Inflammatory macrophage treated with lipopolysaccharide for 1 hour (primary cell): ENCODE measurements around the gene SPATA24.
"Not testable (repeated sequence)": the region's sequence is repeated elsewhere in the genome, so short reads cannot be mapped to it uniquely, and the experiment has no call there.

ENCODE experiments used
- DNase-seq, 2 donors: peaks; one replicate each; pipeline ENCODE4 v3.0.0-alpha.2; 2020 to 2022

SPATA24 gene

DNA sequence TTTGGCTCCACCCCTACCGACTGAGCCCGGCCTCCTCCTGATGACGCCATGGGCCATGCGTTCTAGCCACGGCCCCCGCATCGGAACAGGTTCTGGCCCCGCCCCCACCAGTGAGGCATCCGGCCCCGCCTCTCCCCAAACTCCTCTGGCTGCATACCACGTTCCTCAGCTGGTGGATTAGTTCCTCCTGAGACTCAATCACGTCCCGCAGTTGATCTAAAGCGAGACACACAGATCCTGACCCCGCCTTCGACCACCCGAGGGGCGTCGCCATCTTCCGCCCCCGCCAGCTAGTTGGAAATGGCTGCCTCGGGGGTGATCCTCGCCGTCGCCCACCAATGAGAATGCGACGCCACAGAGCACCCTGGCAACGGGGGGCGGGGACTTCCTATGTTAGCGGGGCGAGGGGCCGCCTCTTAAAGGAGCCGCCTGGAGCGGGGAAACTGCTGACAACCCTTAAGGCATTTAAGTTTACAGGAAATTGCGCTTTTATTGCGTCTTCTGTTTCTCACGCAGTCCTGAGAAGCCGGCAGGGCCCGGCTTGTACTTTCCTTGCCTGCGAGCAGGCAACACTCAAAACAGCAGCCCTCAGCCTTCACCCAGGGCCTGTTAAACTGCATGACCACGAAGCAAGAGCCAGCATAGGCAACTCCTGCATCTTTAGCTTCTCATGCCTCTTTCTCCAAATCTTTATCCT is at the start of gene SPATA24:
TSS of gene SPATA24 (minus strand) at position 303 of the 697 bp plus-strand sequence. CDS start at position 274, 29 bp downstream.
- peak; percentile 95 to 97 for DNase-seq

DNA sequence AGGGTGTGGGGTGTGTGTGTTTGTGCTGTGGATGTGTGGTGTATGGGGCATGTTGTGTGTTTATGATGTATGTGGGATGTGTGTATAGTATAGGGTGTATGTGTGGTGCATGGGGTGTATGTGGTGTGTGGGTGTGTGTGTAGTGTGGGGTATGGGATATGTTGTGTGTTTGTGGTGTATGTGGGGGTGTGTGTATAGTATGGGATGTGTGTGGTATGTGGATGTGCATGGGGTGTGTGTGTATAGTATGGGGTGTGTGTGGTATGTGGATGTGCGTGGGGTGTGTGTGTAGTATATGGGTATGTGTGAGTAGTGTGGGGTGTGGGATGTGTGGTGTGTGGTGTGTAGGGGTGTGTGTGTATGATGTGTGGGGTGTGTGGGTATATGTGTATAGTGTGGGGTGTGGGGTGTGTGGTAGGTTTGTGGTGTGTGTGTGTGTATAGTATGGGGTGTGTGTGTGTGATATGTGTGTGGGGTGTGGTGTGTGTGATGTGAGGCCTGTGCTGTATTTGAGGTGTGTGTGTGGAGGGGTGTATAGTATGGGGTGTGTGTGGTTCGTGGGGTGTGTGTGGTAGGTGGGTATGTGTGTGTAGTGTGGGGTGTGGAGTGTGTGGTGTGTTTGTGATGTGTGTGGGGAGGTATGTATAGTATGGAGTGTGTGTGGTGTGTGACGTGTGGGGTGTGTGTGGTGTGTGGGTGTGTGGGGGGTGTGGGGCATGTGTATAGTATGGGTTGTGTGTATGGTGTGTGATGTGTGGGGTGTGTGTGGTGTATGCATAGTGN is 48.2 kb upstream of the SPATA24 start:
- DNase-seq = no peak

DNA sequence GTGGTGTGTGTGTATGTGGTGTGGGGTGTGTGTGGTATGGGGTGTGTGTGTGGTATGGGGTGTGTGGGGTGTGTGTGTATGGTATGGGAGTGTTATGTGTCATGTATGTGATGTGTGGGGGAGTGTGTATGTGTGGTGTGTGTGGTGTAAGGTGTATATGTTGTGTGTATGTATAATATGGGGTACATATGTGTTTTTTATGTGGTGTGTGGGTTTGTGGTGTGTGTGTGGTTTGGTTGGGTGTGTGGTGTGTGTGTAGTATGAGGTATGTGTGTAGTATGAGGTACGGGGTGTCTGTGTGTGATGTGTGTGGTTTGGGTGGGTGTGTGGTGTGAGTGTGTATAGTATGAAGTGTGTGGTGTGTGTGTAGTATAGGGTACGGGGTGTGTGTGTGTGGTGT is 47.3 kb upstream of the SPATA24 start:
- DNase-seq = no peak

DNA sequence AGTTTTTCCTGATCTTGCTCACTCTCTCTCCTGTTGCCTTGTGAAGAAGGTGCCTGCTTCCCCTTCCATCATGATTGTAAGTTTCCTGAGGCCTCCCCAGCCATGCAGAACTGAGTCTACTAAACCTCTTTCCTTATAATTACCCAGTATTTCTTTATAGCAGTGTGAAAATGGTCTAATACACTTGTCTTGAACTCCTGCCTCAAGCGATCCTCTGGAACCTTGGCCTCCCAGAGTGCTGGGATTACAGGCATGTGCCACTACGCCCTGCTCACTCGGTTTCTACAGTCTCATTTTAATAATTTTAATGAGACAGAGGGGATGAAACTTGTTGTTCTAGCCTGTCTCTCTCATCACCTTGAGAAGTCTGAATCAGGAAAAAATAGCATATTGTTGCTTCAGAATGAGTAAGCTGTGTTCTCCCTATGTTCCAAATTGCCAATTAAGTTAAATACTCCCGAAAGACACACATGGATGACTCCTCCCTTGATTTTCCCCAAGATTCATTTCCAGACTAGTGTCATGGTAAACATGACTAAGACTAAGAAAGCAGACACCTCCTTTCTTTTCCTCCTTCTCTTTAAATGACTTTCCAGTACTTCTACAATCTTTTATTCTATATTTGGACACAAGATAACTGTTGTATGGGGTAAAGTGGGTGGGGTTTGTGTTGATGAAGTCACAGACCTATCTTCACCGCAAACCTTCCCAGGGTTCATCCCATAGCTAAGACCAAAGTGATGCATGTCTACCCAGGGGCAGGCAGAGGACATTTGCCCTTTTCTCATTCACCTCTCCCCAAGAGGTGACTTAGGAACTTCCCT is 43.3 kb upstream of the SPATA24 start:
- DNase-seq = no peak

- DNase-seq = no peak
Measured at GRCh38 chr5:139445325-139446170, 41.7 kb upstream of the SPATA24 start.

- DNase-seq = no peak
Measured at GRCh38 chr5:139443831-139444453, 40.1 kb upstream of the SPATA24 start.

DNA sequence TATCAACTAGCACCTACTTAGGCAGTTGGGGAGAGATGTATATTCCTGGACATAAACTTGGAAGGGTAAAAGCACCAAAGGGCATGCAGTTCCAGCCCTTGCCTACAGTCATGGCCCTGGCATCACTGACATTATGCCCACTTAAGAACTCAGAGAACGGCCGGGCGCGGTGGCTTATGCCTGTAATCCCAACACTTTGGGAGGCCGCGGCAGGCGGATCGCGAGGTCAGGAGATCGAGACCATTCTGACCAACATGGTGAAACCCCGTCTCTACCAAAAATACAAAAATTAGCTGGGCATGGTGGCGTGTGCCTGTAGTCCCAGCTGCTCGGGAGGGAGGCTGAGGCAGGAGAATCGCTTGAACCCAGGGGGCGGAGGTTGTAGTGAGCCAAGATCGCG is 36.5 kb upstream of the SPATA24 start:
- not testable (repeated sequence) for DNase-seq

GRCh38 chr5:139439013-139439903 is 35.4 kb upstream of the SPATA24 start, which contains the start of gene DNAJC18:
TSS of gene DNAJC18 (minus strand) at chr5:139439525. CDS start at chr5:139439445, 80 bp downstream.
- peak; percentile 88 to 93 for DNase-seq

DNA sequence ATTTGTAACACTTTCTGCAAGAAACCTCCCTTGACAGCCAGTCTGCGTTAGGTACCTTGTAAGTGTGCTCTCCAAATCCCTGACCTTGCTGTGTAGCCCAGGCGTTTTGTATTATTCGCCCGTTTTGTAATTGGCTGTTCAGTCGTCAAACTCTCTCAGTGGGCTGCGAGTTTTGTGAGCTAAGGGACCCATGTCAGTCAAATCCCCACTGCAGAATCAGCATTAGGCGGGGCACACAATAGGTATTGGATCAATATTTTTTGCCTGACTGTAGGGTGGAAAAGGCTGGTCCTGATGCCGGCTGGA is 34.8 kb upstream of the SPATA24 start:
- no peak for DNase-seq

DNA sequence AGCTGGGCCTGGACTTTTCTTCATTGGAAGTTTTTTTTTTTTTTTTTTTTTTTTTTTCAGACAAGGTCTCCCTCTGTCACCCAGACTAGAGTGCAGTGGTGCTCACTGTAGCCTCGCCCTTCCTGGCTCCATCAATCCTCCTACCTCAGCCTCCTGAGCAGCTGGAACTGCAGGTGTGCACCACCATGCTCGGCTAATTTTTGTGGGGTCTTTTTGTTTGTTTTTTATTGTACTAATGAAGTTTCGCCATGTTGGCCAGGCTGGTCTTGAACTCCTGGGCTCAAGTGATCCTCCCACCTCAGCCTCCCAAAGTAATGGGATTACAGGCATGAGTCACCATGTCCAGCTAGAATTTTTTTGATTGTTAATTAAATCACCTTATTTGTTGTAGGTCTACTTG is 31.8 kb upstream of the SPATA24 start:
- no peak for DNase-seq

GRCh38 chr5:139431706-139432105 is 27.8 kb upstream of the SPATA24 start:
- no peak for DNase-seq

- no peak for DNase-seq
Measured at GRCh38 chr5:139430015-139430414, 26.1 kb upstream of the SPATA24 start.

DNA sequence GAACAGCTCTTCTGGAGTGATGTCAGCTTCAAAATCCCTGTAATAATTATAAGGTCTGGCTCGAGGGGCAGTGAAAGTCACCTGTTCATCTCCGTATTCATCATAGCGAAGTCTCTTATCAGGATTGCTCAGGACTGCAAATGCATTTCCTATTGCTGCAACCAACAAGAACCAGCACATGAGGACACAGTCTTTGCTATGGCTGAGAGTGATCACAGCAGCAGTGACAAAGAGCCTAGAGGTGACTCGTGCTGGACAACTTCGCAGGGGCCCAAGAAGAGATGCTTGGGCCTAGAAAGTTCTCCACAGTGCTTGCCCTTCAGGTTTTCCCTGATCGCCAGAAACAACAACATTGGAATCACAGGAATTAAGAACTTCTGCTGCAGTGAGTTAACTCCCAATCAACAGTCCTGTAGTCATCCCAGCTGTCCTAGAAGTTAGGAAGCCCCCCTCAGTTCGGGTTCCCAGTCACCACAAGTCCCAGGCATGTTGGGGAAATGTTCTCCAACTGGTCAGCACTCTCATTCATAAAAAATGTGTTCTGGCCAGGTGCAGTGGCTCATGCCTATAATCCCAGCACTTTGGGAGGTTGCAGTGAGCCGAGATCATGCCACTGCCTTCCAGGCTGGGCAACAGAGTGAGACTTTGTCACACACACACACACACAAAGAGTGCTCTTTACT is 22.5 kb upstream of the SPATA24 start:
- no peak for DNase-seq

GRCh38 chr5:139425497-139425896 is 21.6 kb upstream of the SPATA24 start:
- no peak for DNase-seq

DNA sequence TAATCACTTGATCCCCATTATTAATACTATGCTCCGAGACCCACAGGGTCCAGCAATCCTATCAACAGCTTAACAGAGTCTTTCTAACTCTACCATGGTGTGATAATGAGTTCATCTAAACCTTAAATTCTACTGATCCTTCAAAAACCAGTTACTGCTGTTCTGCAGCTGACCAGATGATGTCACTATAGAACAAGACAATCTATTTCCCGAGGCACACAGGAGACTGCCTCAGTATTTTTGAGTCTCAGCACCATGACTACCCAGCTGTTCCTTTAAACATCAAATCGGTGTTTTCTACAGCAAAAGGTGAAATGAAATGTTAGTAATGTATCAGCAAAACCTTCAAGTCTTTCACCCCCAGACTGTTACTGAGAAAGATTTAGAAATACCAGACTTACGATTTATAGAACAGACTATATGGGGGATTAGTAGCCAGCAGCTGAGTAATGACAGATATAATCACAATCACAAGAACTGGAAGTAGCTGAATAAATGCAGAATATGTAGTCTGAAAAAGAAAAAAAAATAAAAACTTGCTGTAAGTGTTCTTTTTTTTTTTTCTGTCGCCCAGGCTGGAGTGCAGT is 18.5 kb upstream of the SPATA24 start:
- peak; percentile 59 to 89 for DNase-seq

DNA sequence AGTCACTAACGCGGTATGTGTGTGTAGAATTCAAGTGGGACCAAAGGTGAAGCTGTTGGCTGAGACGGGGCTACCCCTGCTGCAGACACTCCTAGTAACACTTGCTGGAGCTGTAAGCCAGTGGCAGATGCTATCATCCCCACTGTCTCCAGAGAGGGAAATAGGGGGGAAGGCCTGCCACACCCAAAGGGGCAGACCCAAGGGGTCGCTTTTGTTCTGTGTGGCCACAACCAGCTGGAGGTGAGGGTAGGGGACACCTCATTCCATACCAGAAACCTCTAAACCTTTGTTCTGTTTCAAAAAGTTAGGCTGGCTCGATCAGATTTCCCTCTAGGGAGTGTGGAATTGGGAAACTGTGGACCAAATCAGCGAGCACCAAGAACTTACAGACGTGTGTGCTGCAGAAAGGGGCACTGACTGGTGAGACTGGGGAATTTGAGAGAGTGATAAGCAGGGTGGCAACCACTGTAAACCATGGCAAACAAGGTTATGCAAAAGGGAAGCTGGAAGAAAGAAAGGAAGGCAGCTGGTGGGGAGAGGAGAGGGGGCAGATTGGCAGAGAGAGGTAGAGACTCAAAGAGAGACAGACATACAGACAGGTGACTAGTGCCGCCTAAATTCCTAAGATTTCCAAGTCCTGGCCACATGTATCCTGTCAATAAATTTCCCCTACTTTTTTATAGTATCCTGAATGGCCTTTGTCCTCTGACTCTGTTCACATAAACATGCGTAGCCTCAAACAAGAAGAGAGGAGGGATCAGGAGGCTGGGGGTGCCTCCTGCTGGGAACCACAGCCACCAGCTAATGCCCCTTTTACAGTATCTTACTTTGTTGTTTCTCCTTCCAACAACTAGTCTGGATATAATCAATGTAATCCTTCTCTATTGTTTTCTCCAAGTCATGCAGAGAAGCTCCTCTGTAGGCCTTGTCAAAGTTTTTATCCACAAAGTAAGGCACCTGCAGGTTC is 15.6 kb upstream of the SPATA24 start:
- DNase-seq = no peak

DNA sequence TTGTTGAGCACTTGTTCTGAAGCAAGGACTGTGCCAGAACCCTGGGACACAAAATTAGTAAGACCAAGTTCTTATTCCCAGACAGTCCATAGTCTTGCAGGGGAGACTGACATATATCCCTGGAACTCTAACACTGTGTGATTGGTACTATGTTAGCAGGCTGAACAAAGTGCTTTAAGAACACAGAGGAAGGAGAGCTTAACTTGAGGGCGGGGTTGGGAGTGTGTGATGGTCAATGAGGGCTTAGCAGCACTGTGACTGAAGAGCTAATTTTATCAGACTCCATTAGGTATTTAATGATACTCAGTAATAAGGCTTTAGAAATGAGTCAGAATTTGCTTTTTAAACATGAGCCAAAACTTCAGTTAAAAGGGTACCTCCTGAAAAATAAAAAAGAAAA is 14.9 kb upstream of the SPATA24 start:
- DNase-seq = no peak

DNA sequence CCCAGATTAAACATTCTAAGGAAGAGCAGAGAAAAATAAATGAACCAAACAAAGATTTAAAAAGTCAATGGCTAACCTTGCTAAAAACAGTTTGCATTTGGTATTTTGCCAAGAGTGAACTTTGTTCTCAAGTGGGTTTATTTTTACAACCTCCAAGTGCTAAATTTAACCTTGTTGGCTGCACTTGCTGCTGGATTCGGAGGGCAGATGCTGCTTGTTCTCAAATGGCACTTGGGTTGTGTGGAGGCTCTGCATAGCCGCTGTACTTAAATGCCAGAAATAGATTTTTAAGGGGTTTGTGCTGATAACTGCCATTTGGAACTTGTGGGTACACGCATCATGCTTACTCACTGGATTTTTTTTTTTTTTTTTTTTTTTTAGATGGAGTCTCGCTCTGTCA is 13.3 kb upstream of the SPATA24 start:
- DNase-seq = no peak

DNA sequence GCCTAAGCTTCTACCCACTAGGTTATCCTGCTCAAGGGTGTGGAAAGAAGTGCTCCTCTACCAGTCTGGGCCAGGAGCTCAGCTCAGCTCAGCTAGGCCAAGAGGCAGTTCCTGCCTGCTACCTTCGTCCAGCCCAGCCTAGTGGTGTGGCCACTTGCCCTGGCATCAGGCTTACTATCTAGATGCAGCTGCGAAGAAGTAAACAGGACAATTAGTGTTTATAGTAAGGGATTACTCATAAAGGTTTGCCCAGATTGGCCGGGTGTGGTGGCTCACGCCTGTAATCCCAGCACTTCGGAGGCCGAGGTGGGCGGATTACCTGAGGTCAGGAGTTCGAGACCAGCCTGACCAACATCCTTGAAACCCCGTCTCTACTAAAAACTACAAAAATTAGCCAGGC is 12.8 kb upstream of the SPATA24 start:
- no peak for DNase-seq
